Measurements from ENCODE around the gene DIAPH2.
A peak's percentile ranks its signal among the peaks of the same experiment; 100 is the strongest.

Gene DIAPH2

DNA sequence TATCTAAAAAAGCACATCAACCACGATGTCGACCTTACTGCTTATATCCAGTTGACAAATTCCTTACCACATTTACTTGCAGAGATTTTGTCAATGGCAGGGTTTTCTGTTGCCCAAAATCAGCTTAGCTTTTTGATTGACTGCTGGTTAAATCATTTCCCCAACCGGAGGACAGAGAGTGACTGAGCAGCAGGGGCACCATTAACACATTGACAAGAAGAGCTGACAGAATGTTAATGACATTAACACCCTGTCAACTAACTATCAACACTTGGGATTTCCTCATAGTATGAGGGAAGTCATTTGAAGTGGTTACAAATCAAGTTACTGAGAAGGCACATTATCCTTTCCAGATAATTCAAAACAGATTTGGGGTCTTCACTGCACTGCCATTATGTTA lies 567.5 kb downstream of the DIAPH2 start:
- H3K4me3 Mint-ChIP-seq, result no peak overlapping the region

DNA sequence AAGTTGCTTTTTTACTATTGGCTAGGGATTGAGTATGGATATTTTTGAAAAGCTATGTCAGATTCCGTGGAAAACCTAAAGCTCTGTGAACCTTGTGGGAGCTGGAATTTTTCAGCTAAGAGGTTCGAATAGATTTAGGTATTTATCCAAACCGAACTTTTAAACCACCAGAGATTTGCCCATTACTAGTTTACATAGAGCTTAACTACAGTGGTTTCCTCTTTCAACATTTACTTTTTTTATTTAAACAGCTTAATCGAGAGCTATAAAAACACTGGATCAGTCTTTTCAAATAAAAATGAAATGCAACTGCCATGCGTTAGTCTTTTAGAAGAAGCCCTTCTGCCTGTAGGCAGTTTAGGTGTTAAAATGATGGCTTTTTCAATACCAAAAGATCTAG lies 576.0 kb downstream of the DIAPH2 start:
- ATAC-seq, result no peak
- Mint-ChIP-seq H3K27ac (no peak overlapping the region), H3K36me3 (peaks cover 4% of the 10 kb centered on the region), H3K9me3 (no peaks in the 10 kb centered on the region), H3K4me3 (no peak overlapping the region), H3K4me1 (no peaks in the 10 kb centered on the region)
- DNase-seq (ENCODE audit: low spot score in 2 of 2), result no peak

More for the DNA sequence above, 567.5 kb downstream of the DIAPH2 start:
- ATAC-seq (no peak), DNase-seq (ENCODE audit: low spot score in 2 of 2) (no peak)
- H3K27ac Mint-ChIP-seq, result no peak overlapping the region
- no peaks in the 10 kb centered on the region for H3K9me3 Mint-ChIP-seq
- H3K36me3 Mint-ChIP-seq, result no peaks in the 10 kb centered on the region
- no peaks in the 10 kb centered on the region for H3K4me1 Mint-ChIP-seq

DNA sequence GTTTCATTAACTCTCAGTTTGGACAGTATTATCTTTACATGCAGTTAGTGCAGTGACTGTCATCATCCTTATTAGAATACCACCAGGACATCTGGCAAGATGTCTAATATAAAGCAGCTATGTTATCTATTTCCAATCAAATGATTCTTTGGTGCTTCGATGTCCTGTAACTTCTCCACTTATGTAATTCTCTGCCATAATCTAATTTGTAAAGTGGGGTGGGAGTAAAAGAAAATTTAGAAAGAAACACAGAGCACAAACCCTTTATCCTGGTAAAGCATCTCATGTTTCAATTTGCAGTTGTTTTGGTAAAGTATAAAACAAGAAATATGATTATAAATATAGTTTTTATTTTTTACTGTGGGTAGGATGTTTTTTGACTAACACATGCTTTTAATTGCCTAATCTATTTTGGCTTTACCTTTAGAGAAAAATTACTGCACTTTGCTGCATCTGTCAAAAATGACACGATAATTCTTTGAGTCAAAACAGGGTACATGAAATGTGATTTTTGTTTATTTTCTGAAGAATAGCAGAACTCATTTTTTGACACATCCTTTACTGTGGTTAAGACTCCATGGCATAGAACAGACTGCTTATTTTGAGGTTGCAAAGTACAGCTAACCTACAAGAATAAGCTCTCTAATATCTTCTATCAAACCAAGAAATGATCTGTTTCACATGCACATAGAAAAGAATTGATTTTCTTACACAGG lies 581.9 kb downstream of the DIAPH2 start:
- no peak overlapping the region for H3K27ac Mint-ChIP-seq
- ATAC-seq (no peak), DNase-seq (ENCODE audit: low spot score in 2 of 2) (no peak)
- no peak overlapping the region for H3K4me3 Mint-ChIP-seq
- no peaks in the 10 kb centered on the region for H3K36me3 Mint-ChIP-seq
- no peaks in the 10 kb centered on the region for H3K9me3 Mint-ChIP-seq
- no peaks in the 10 kb centered on the region for H3K4me1 Mint-ChIP-seq

DNA sequence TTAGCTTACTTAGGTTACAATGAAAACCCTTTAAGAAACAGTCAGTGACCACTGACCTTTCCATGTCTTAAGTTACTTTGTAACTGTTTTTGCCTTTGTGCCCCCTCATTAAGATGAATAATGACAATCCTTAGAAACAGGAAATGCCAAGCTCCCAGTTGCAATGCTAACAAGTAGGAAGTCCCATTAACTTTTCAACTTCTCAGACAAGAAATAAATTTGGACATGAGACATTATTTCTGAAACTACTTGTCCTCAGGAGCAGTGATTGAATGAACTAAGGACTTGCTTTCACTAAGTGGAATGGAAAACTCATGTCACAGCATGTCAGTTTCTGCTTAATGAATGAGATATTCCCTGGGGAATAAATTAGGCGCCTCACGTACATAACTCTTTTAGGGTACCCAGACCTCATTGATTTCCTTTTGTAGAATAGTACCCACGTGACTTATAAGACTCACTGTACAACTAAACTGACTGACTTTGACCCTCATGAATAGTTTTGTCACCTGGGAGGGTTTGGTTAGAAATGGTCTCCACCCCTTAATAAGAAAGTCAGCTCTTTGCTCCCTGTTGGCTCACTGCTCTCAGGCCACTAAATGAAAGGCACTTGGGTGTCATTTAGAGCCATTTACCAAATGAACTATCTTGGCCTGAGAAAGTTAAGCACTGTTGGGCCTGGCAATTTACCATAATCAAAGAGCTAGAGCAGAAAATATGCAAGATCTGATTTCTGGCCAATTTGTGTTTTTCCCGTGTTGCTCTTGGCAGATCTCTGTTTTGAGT lies 582.9 kb downstream of the DIAPH2 start:
- H3K9me3 Mint-ChIP-seq, result no peaks in the 10 kb centered on the region
- no peak for DNase-seq (ENCODE audit: low spot score in 2 of 2)
- ATAC-seq, result no peak
- peak overlapping the region; percentile 34 for H3K27ac Mint-ChIP-seq
- no peaks in the 10 kb centered on the region for H3K4me1 Mint-ChIP-seq
- H3K36me3 Mint-ChIP-seq, result no peaks in the 10 kb centered on the region
- H3K4me3 Mint-ChIP-seq, result no peak overlapping the region

DNA sequence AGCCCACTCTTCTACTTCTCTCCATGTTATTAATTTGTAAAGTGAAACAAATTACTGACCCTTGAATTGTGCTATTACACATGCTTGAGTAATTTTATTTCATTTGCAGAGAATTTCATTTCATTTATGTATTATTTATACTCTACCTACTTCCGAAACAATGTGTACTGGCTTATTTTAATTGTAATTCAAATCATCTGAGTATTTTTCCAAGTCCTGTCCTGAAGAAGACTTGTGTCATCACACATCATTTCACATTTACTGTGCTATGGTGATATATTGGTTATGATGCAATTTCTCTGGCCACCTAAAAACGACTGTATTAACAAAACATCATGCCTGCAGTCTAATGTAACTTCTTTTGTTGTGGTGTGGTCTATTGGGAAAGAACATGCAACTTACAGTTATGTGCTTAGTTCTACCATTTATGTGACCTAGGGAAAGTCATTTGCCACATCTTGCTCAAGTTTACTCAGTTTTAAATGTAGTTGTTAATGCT lies 583.6 kb downstream of the DIAPH2 start:
- DNase-seq (ENCODE audit: low spot score in 2 of 2) (no peak), ATAC-seq (no peak)
- H3K4me3 Mint-ChIP-seq, result no peak overlapping the region
- peak overlapping the region; percentile 34 for H3K27ac Mint-ChIP-seq
- H3K9me3 Mint-ChIP-seq, result no peaks in the 10 kb centered on the region
- H3K36me3 Mint-ChIP-seq, result no peaks in the 10 kb centered on the region
- H3K4me1 Mint-ChIP-seq, result no peaks in the 10 kb centered on the region

DNA sequence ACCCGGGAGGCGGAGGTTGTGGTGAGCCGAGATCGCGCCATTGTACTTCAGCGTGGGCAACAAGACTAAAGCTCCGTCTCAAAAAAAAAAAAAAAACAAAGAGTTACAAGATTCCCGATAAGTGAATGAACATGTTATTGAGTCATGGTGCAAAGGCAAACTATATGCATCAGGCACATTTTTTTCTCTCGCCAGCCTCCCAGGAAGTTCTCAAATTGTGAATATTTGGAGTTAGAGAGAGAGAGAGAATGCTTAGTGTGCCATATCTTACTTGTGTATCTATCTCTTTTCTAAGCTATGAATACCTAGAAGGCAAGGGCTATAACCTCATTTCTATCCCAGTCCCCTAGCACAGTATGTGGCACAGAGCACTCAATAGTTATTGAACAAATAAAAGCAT lies 599.9 kb downstream of the DIAPH2 start:
- ATAC-seq, result no peak
- no peaks in the 10 kb centered on the region for H3K4me1 Mint-ChIP-seq
- no peaks in the 10 kb centered on the region for H3K36me3 Mint-ChIP-seq
- no peaks in the 10 kb centered on the region for H3K9me3 Mint-ChIP-seq
- no peak overlapping the region for H3K27ac Mint-ChIP-seq
- H3K4me3 Mint-ChIP-seq, result no peak overlapping the region
- DNase-seq (ENCODE audit: low spot score in 2 of 2), result no peak

DNA sequence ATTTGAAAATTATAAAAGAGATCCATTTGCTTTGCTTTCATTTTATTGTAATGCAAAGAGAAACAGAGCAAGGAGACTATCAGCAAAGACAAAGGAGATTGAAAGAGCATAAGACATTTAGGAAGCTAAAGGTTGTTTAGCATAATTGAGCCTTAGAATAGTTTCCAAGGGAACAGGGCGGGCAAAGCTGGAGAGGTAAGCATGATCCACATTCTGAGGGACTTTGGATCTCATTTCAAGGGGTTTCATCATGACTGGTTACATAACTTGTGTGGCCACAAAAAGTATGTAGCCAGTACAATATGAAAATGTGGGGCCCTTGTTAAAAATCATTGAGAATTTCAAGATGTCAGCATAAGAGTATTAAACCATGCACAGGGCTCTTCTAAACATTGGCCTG lies 605.6 kb downstream of the DIAPH2 start:
- Mint-ChIP-seq H3K36me3 (no peaks in the 10 kb centered on the region), H3K4me1 (no peaks in the 10 kb centered on the region), H3K4me3 (no peak overlapping the region), H3K9me3 (no peaks in the 10 kb centered on the region), H3K27ac (no peak overlapping the region)
- no peak for DNase-seq (ENCODE audit: low spot score in 2 of 2)
- ATAC-seq, result no peak

DNA sequence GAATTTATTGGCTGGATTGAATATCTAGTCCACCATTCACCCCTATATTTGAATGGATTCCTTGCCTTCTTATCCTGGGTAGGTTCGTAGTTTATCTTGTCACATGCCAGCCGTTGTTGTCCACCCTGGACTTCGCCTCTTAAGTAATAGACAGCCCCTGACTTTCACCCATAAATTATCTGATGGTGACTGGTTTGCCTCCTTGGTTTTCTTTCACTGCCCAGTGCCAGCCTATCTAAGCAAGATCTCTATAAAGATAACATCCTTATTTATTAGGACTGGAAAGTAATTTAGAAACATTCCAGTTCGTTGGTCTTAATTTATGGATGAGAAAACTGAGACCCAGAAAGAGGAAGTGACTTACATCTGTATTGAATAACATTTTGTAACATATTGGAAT lies 609.4 kb downstream of the DIAPH2 start:
- DNase-seq (ENCODE audit: low spot score in 2 of 2), result no peak
- no peaks in the 10 kb centered on the region for H3K4me1 Mint-ChIP-seq
- H3K36me3 Mint-ChIP-seq, result no peaks in the 10 kb centered on the region
- no peak for ATAC-seq
- no peaks in the 10 kb centered on the region for H3K9me3 Mint-ChIP-seq
- H3K27ac Mint-ChIP-seq, result no peak overlapping the region
- no peak overlapping the region for H3K4me3 Mint-ChIP-seq

DNA sequence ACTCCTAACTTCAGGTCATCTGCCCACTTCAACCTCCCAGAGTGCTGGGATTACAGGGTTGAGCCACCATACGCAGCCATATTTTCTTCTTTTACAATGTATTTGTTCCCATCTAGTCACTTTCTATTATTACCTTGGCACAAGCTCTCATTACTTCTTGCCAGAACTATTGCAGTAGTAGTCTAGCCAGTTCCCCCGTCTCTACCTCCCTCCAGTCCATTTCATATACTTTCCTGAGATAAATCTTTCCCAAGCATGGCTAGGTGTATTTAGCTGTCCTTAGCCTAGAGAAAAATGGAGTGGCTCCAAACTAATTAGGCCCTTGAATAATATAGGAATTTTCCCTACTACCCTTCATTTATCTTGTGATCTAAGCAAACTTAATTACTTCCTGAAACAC lies 611.3 kb downstream of the DIAPH2 start:
- no peak overlapping the region for H3K4me3 Mint-ChIP-seq
- H3K27ac Mint-ChIP-seq, result no peak overlapping the region
- H3K4me1 Mint-ChIP-seq, result no peaks in the 10 kb centered on the region
- no peaks in the 10 kb centered on the region for H3K9me3 Mint-ChIP-seq
- no peak for ATAC-seq
- no peaks in the 10 kb centered on the region for H3K36me3 Mint-ChIP-seq
- DNase-seq (ENCODE audit: low spot score in 2 of 2), result no peak

DNA sequence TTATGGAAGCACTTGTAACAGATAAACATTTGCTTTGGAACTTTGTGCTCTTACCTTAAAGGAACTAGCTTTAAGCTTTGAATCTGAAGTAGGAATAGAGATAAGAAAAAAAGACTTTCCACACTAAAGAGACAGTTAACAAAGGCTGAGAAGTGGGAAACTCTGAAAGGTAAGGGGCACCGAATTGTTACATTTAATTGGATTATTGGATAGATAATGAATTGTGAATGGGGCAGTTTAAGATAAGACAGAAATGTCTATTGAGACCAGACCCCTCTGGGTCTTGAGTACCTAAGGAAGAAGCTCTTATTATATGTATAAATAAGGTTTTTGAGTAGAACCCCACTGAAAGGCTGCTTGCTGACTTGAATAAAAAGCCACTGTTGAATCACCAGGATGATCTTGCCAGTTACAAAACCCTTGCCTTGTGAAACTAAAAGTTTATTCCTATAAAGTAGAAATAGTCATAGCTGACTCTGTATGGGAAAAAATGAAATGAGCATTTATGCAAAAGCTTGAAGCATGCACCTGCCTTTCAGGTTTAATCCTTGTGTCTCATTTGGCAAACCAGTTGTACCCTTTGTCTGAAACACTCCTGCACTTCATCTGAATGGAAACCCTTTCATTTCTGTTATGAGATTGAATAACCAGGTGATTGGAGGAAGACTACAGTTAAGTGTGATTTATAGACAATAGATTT lies 622.3 kb downstream of the DIAPH2 start:
- H3K4me3 Mint-ChIP-seq, result no peak overlapping the region
- no peaks in the 10 kb centered on the region for H3K9me3 Mint-ChIP-seq
- ATAC-seq (no peak), DNase-seq (ENCODE audit: low spot score in 2 of 2) (no peak)
- H3K36me3 Mint-ChIP-seq, result no peaks in the 10 kb centered on the region
- H3K4me1 Mint-ChIP-seq, result no peaks in the 10 kb centered on the region
- H3K27ac Mint-ChIP-seq, result no peak overlapping the region

DNA sequence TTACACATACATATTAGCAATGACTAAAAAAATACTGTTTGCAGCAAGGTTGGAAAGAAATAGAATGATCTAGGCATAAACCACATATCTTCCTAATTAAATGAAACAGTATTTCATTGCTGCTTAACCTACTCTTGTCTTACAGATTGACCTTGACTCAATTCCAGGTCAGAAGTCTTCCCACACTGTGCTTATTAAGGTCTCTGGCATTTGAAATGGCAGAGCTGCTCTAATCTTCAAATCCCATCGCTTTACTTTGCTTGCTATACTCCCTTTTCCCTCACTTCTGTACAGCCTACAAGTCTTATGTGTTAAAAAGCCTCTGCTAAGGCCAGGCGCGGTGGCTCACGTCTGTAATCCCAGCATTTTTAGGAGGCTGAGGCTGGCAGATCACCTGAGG lies 623.5 kb downstream of the DIAPH2 start:
- DNase-seq (ENCODE audit: low spot score in 2 of 2) (no peak), ATAC-seq (no peak)
- no peaks in the 10 kb centered on the region for H3K36me3 Mint-ChIP-seq
- no peaks in the 10 kb centered on the region for H3K4me1 Mint-ChIP-seq
- H3K27ac Mint-ChIP-seq, result no peak overlapping the region
- H3K4me3 Mint-ChIP-seq, result no peak overlapping the region
- H3K9me3 Mint-ChIP-seq, result no peaks in the 10 kb centered on the region

DNA sequence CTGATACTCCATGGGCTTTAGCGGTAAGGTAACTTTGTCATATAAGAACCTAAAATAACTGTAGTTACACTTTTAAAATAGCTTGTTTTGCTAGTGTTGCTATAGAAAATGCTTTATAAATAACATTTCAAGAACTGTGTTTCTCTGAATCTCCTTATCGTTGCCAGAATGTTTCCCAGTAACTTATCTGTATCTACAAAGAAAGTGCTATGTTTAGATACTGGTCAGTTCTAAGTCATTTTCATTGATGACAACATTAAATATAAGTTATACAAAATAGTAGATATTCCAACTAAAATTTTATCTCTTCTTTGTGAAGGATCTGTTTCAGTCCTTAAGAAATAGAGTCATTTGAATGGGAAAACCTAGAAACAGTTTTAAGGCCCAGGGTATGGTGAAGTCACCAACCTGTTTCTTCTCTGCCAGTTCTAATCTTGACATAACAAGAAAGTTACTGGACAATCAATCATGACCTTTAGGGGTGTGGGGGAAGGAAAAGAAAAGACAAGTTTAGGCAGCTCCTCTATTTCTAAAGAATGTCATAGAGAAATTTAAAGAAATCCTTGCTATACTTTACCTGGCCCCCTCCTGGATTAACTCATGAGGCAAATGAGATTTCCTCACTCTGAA lies 625.0 kb downstream of the DIAPH2 start:
- H3K36me3 Mint-ChIP-seq, result no peaks in the 10 kb centered on the region
- H3K9me3 Mint-ChIP-seq, result no peaks in the 10 kb centered on the region
- DNase-seq (ENCODE audit: low spot score in 2 of 2) (no peak), ATAC-seq (no peak)
- H3K4me3 Mint-ChIP-seq, result no peak overlapping the region
- H3K27ac Mint-ChIP-seq, result no peak overlapping the region
- H3K4me1 Mint-ChIP-seq, result no peaks in the 10 kb centered on the region

DNA sequence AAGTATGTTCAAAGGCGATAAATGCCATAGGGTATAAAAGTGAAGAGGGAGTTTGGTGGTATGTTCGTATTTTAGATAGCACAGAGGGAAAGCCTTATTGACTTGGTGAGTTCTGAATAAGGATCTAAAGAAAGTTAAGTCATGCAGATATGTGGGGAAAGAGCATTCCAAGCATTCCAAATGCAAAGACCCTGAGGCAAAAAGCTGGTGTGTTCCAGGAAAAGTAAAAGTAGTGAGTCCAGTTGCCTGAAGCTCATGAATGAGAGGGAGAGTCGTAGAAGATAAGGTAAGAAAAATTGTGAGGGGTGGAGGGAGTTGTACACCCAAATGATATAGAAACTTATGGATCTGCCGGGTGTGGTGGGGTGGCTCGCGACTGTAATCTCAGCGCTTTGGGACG lies 625.7 kb downstream of the DIAPH2 start:
- Mint-ChIP-seq H3K27ac (no peak overlapping the region), H3K9me3 (no peaks in the 10 kb centered on the region), H3K36me3 (no peaks in the 10 kb centered on the region), H3K4me3 (no peak overlapping the region), H3K4me1 (no peaks in the 10 kb centered on the region)
- ATAC-seq, result no peak
- no peak for DNase-seq (ENCODE audit: low spot score in 2 of 2)

DNA sequence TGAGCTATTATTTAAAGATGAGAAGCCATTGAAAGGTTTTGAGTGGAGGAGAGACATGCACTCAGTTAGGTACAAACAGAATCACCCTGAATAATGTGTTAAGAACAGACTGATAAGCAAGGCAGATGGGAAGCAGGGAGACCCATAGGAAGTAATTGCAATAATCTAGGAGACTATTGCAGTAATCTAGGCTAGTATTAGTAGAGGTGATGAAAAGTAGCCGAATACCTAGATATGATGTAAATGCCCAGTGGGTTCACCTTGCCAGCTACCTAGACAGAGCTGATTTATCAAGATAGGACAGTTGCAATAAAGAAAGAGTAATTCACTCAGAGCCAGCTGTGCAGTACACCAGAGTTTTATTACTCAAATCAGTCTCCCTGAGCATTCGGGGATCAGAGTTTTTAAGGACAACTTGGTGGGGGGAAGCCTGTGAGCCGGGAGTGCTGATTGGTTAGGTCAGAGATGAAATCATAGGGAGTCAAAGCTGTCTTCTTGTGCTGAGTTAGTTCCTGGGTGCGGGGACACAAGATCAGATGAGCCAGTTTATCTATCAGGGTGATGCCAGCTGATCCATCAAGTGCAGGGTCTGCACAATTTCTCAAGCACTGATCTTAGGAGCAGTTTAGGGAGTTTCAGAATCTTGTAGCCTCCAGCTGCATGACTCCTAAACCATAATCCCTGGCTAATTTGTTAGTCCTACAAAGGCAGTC lies 626.6 kb downstream of the DIAPH2 start:
- no peaks in the 10 kb centered on the region for H3K4me1 Mint-ChIP-seq
- H3K9me3 Mint-ChIP-seq, result no peaks in the 10 kb centered on the region
- no peak overlapping the region for H3K4me3 Mint-ChIP-seq
- H3K36me3 Mint-ChIP-seq, result no peaks in the 10 kb centered on the region
- ATAC-seq (no peak), DNase-seq (ENCODE audit: low spot score in 2 of 2) (no peak)
- no peak overlapping the region for H3K27ac Mint-ChIP-seq

DNA sequence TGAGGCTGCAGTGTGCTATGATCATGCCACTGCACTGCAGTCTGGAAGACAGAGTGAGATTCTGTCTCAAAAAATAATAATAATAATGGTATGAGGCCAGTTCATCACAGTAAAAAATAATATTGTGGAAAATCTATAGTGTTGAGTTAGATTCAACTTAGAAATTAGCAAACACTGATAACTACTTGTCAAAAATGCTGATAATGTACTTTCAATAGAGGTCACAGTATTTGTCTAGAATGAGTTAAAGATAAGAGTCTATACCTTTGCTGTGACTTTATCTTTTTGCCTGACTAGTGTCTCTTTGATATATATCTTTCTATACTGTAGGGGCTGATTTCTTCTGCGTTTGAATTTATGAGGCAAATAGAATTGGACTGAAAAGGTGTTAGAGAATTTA lies 629.7 kb downstream of the DIAPH2 start:
- H3K4me3 Mint-ChIP-seq, result no peak overlapping the region
- DNase-seq (ENCODE audit: low spot score in 2 of 2), result no peak
- no peak overlapping the region for H3K27ac Mint-ChIP-seq
- no peaks in the 10 kb centered on the region for H3K4me1 Mint-ChIP-seq
- ATAC-seq, result no peak
- H3K36me3 Mint-ChIP-seq, result no peaks in the 10 kb centered on the region
- no peaks in the 10 kb centered on the region for H3K9me3 Mint-ChIP-seq
